ENCODE results near the gene TRAF3.
"Not testable (repeated sequence)": the region's sequence is repeated elsewhere in the genome, so short reads cannot be mapped to it uniquely, and the experiment has no call there.

Gene TRAF3

DNA sequence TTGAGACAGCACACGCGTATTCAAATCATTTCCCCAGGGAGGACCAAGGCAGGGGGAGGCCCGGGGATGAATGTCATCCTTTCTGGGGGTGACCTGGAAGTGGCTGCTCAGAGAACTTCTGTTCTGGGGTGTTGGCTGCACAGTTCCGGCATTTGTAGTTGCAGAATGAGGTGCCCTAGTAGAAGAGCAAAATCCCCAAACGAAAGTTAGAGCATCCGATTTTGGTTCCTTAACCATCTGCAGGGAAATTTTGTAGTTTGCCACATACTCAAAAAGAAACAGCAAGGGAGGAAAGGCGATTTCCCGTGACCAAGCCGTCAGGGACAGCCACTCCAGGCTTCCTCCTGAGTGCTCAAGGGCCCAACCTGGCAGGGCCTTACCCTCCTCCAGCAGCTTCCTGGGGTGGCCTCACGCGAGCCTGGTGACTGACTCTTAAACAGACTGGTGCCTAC is 13.0 kb upstream of the TRAF3 start:
- no peak for DNase-seq (ENCODE audit: low spot score)

DNA sequence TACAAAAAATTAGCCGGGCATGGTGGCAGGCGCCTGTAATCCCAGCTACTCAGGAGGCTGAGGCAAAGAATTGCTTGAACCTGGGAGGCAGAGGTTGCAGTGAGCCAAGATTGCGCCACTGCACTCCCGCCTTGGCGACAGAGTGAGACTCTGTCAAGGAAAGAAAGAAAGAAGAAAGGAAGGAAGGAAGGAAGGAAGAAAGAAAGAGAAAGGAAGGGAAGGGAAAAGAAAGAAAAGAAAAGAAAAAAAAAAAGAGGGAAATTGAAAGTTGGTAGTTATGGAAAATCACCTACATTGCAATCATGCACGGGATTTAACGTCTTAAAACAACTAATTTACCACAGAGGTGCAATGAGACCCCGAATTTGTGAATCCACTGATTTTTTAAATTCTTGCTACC is 11.5 kb upstream of the TRAF3 start:
- H3K4me3 ChIP-seq (ENCODE audit: severe bottlenecking); DNase-seq (ENCODE audit: low spot score); ATAC-seq (ENCODE audit: low read depth); H3K4me1 ChIP-seq (ENCODE audit: insufficient read depth, poor library complexity, severe bottlenecking); H3K9me3 ChIP-seq (ENCODE audit: severe bottlenecking); H3K27ac ChIP-seq (ENCODE audit: poor library complexity, severe bottlenecking); H3K36me3 ChIP-seq (ENCODE audit: low read depth); H3K27me3 ChIP-seq (ENCODE audit: insufficient read depth, poor library complexity, severe bottlenecking): not testable (repeated sequence)

More for the DNA sequence above, 13.0 kb upstream of the TRAF3 start:
- Histone ChIP-seq H3K36me3 (ENCODE audit: low read depth) (no peaks in the 10 kb centered on the region), H3K4me1 (ENCODE audit: insufficient read depth, poor library complexity, severe bottlenecking) (no peaks in the 10 kb centered on the region), H3K4me3 (ENCODE audit: severe bottlenecking) (no peak overlapping the region), H3K27me3 (ENCODE audit: insufficient read depth, poor library complexity, severe bottlenecking) (no peaks in the 10 kb centered on the region), H3K27ac (ENCODE audit: poor library complexity, severe bottlenecking) (no peak overlapping the region), H3K9me3 (ENCODE audit: severe bottlenecking) (no peaks in the 10 kb centered on the region)
- TF ChIP-seq, protein P1, sequence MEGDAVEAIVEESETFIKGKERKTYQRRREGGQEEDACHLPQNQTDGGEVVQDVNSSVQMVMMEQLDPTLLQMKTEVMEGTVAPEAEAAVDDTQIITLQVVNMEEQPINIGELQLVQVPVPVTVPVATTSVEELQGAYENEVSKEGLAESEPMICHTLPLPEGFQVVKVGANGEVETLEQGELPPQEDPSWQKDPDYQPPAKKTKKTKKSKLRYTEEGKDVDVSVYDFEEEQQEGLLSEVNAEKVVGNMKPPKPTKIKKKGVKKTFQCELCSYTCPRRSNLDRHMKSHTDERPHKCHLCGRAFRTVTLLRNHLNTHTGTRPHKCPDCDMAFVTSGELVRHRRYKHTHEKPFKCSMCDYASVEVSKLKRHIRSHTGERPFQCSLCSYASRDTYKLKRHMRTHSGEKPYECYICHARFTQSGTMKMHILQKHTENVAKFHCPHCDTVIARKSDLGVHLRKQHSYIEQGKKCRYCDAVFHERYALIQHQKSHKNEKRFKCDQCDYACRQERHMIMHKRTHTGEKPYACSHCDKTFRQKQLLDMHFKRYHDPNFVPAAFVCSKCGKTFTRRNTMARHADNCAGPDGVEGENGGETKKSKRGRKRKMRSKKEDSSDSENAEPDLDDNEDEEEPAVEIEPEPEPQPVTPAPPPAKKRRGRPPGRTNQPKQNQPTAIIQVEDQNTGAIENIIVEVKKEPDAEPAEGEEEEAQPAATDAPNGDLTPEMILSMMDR (IDR thresholded peaks at IDR 0.05; ENCODE audit: poor library complexity, severe bottlenecking): no peak
- no peak; the same call in 2 of the 3 replicates for ATAC-seq (ENCODE audit: low read depth)

DNA sequence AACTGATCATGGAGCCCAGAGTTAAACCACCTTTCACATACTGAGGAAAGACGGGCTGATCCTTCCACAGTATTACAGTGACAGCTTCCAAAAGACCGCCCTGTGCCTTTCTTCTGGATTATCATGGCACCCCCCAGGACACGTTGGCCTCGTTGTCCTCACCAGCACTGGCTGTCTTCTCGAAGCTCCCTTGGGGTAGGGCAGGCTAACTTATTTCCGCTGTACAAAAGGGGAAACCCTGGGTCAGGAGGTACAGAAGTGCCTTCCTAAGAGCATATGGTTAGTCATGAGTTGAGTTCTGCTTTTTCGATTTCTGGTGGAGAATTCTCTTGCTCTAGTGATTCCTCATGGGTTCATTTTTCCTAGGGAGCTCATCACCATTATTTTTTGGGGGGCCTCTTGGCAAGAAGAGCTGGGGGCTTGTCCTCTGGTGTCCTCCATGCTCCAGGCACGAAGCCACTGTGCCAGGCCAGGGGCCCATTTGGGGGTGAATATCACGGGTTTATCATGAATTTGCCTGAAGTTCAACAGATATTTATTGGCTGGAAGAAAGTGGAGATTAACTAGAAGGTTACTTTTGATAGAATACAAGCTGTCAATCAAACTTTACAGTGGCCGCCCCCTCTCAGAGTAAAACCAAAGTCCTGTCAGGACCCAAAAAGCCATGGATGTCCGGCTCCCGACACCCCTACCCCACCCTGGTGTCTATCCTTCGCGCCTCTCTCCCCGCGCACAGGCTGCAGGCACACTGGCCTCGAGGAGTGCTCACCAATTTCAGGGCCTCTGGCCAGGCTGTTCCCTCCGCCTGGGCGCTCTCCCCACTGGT is 8.8 kb upstream of the TRAF3 start:
- Histone ChIP-seq H3K27me3 (ENCODE audit: insufficient read depth, poor library complexity, severe bottlenecking) (no peaks in the 10 kb centered on the region), H3K27ac (ENCODE audit: poor library complexity, severe bottlenecking) (no peak overlapping the region), H3K4me3 (ENCODE audit: severe bottlenecking) (no peak overlapping the region), H3K4me1 (ENCODE audit: insufficient read depth, poor library complexity, severe bottlenecking) (no peaks in the 10 kb centered on the region), H3K36me3 (ENCODE audit: low read depth) (no peaks in the 10 kb centered on the region), H3K9me3 (ENCODE audit: severe bottlenecking) (no peaks in the 10 kb centered on the region)
- no peak for ATAC-seq (ENCODE audit: low read depth)
- DNase-seq (ENCODE audit: low spot score): no peak
- TF ChIP-seq, protein P1 (IDR thresholded peaks at IDR 0.05; ENCODE audit: poor library complexity, severe bottlenecking): no peak

DNA sequence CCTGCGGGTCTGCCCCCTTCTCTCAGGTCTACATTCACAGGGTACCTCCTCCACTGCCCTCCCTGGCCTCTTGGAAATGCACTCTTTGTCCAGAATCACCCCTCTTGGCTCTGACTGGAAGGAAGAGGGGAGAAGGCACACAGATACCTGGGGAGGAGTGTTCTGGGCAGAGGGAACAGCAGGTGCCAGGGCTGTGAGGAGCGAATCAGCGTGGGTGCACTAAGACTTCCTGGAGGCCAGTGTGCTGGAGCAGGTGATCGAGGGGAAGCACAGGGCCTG is 8.3 kb upstream of the TRAF3 start:
- H3K36me3 ChIP-seq (ENCODE audit: low read depth): no peaks in the 10 kb centered on the region
- no peak for DNase-seq (ENCODE audit: low spot score)
- TF ChIP-seq, protein P1 (IDR thresholded peaks at IDR 0.05; ENCODE audit: poor library complexity, severe bottlenecking): no peak
- no peak overlapping the region for H3K27ac ChIP-seq (ENCODE audit: poor library complexity, severe bottlenecking)
- no peaks in the 10 kb centered on the region for H3K4me1 ChIP-seq (ENCODE audit: insufficient read depth, poor library complexity, severe bottlenecking)
- no peak for ATAC-seq (ENCODE audit: low read depth)
- no peaks in the 10 kb centered on the region for H3K27me3 ChIP-seq (ENCODE audit: insufficient read depth, poor library complexity, severe bottlenecking)
- H3K4me3 ChIP-seq (ENCODE audit: severe bottlenecking): no peak overlapping the region
- H3K9me3 ChIP-seq (ENCODE audit: severe bottlenecking): no peaks in the 10 kb centered on the region

DNA sequence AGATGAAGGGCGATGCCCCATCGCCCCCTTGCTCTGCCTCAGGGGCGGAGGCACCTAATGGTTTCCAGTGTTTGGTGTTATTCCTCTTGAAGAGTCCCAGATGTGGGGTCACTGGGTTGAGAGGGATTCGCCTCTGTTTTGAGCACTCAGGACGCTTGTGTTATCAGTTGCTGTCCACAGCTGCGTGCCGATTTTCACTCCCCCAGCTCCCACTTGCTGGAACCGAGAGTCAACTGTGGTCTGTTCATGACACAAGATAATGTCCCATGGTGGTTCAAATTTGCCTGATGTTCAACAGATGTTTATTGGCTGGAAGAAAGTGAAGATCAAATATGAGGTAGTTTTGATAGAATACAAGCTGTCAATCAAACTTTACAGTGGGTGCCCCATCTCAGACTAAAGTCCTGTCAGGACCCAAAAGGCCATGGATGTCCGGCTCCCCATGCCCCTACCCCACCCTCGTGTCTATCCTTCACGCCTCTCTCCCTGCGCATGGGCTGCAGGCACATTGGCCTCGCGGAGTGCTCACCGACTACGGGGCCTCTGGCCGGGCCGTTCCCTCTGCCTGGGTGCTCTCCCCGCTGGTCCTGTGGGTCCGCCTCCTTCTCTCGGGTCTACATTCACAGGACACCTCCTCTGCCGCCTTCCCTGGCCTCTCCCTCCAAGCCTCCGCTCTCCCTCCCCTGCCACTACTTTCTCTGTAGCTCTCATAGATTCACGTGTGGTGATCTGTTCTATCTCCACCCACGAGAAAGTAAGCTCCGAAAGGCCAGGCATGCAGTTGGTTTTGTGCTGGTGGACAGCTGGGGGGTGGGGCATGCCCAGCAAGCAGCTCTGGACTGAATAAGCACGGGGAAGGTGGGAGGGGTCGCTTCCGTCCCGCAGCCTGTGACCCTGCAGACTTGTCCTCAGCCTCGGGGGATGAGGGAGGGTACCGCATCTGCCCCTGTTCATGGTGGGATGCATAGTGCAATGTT is 6.8 kb upstream of the TRAF3 start:
- H3K9me3 ChIP-seq (ENCODE audit: severe bottlenecking): no peaks in the 10 kb centered on the region
- H3K36me3 ChIP-seq (ENCODE audit: low read depth): no peaks in the 10 kb centered on the region
- peaks cover 2% of the 10 kb centered on the region for H3K4me1 ChIP-seq (ENCODE audit: insufficient read depth, poor library complexity, severe bottlenecking)
- no peaks in the 10 kb centered on the region for H3K27me3 ChIP-seq (ENCODE audit: insufficient read depth, poor library complexity, severe bottlenecking)
- H3K4me3 ChIP-seq (ENCODE audit: severe bottlenecking): no peak overlapping the region
- DNase-seq (ENCODE audit: low spot score): no peak
- H3K27ac ChIP-seq (ENCODE audit: poor library complexity, severe bottlenecking): no peak overlapping the region
- TF ChIP-seq, protein P1 (IDR thresholded peaks at IDR 0.05; ENCODE audit: poor library complexity, severe bottlenecking): no peak
- ATAC-seq (ENCODE audit: low read depth): no peak
